ENCODE data around the gene ENTPD2. TPM values are rescaled to one million over a fixed set of nuclear protein-coding genes. Genes with fewer than 3 reads are reported as not detected.

Gene ENTPD2
- total RNA-seq, 1 experiment from 2014 or later: 9.0 TPM

DNA sequence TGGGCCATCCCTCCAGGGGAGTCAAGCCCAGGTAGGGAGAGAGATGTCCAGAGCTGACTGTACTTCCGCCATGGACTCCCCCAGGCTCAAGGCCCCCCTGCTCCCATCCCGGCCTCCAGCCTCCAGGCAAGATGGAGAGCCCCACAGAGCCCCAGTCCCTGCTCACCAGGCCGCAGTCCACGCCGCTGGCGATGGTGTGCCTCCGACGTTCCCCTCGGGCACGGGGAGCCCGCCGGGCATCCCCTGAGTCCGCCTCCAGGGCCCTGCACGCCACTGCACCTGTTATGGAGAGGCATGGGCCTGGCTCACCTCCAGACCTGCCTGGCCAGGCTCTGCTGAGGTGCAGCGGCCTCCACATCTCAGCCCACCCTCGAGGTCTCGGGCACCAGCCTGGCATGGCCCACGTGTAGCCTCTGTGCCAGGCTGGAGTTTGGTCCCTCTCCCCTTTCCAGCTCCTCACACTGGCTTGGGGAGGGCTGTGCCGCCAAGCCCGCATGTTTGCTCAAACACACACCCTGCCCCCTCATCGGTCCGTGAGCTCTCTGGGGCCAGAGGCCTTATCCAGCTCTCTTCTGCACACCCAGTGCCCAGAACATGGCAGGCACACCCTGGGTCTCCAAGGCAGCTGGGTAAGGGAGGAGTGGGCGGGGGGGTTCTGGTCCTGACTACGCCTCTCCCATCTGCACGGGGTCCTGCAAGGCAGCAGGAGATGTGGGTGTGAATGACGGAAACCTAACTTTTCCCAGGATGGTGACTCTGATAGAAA lies 12.4 kb upstream of the ENTPD2 start:
- intact Hi-C loops (cut with micrococcal nuclease; ENCODE audit: unreplicated experiment): no loop called here
- peaks cover 25% of the 10 kb centered on the region for H3K4me1 ChIP-seq (replicated peaks; ENCODE audit: insufficient read depth)
- H3K27ac ChIP-seq: no peak overlapping the region
- ChIA-PET POLR2A (ENCODE audit: unreplicated experiment) (interaction anchor here (0.6 kb wide), 1 partner anchor 190 kb away, joined by 3 read pairs; no protein-coding TSS in a partner anchor), CTCF (interaction anchor here (0.7 to 3.3 kb wide), 4 partner anchors 19 to 118 kb away, joined by 3 to 19 read pairs (median 9); partner anchors contain the start of gene NPDC1)
- no peak overlapping the region for H3K4me3 ChIP-seq
- DNase-seq: no peak
- no peaks in the 10 kb centered on the region for H3K9me2 ChIP-seq (ENCODE audit: insufficient read depth)
- H3K79me2 ChIP-seq (ENCODE audit: low read depth): peaks cover 18% of the 10 kb centered on the region; the same call in 1 of the 2 replicates
- BruUV-seq (replicated peaks): no TSS peak
- no peak overlapping the region for H3K4me2 ChIP-seq
- H3K27me3 ChIP-seq (ENCODE audit: insufficient read depth, low read depth): no peaks in the 10 kb centered on the region
- peaks cover 13% of the 10 kb centered on the region for H3F3A ChIP-seq (ENCODE audit: insufficient read depth, low read depth)
- TF ChIP-seq, protein P1, sequence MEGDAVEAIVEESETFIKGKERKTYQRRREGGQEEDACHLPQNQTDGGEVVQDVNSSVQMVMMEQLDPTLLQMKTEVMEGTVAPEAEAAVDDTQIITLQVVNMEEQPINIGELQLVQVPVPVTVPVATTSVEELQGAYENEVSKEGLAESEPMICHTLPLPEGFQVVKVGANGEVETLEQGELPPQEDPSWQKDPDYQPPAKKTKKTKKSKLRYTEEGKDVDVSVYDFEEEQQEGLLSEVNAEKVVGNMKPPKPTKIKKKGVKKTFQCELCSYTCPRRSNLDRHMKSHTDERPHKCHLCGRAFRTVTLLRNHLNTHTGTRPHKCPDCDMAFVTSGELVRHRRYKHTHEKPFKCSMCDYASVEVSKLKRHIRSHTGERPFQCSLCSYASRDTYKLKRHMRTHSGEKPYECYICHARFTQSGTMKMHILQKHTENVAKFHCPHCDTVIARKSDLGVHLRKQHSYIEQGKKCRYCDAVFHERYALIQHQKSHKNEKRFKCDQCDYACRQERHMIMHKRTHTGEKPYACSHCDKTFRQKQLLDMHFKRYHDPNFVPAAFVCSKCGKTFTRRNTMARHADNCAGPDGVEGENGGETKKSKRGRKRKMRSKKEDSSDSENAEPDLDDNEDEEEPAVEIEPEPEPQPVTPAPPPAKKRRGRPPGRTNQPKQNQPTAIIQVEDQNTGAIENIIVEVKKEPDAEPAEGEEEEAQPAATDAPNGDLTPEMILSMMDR (conservative IDR thresholded peaks at IDR 0.05): no peak
- TF ChIP-seq EZH2 (IDR thresholded peaks at IDR 0.05; ENCODE audit: low read depth): no peak
- H2AFZ ChIP-seq: no peak overlapping the region
- no peaks in the 10 kb centered on the region for H3K36me3 ChIP-seq (ENCODE audit: low read depth)
- no peaks in the 10 kb centered on the region for H3K9me3 ChIP-seq (ENCODE audit: insufficient read depth, low read depth)
- H4K20me1 ChIP-seq (ENCODE audit: insufficient read depth): peaks cover 10% of the 10 kb centered on the region; the same call in 1 of the 2 replicates

DNA sequence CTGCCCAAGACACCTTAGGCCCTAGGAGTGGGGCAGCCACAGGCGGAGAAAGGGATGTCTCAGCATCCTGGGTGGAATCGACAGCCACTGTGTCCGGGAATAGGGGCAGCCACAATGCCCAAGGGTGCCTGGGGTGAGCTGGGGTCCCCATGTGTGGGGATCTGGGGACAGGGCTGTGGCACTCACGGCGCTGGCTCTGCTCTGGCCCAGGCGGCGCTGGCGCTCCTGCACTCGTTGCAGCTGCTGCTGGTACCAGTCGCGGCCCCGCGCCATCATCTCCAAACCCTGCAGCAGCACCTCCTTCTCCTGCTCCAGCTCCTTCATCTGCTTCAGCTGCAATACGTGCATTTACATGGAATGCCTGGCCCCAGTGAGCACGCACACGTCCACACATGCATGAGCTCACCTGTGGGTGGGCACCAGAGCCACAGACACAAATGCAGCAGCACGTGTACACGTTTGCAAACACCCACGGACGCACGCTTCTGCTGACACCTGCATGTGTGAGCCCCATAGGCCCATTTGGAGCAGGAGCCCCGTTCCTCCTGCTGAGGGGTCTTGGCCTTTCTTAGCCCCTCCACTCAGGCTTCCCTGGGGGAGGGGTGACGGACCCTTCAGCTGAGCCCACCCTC lies 11.6 kb upstream of the ENTPD2 start:
- H4K20me1 ChIP-seq (ENCODE audit: insufficient read depth): peaks cover 10% of the 10 kb centered on the region; the same call in 1 of the 2 replicates
- no peak for DNase-seq
- peaks cover 18% of the 10 kb centered on the region for H3K4me1 ChIP-seq (replicated peaks; ENCODE audit: insufficient read depth)
- H3K27me3 ChIP-seq (ENCODE audit: insufficient read depth, low read depth): no peaks in the 10 kb centered on the region
- no peak overlapping the region for H3K4me3 ChIP-seq
- CTCF ChIA-PET: interaction anchor here (3.3 kb wide), 1 partner anchor 19 kb away, joined by 19 read pairs; the partner anchor contains the start of gene NPDC1
- H3K27ac ChIP-seq: no peak overlapping the region
- H3K4me2 ChIP-seq: no peak overlapping the region
- TF ChIP-seq, protein P1 (conservative IDR thresholded peaks at IDR 0.05): no peak
- TF ChIP-seq EZH2 (IDR thresholded peaks at IDR 0.05; ENCODE audit: low read depth): no peak
- H3K9me3 ChIP-seq (ENCODE audit: insufficient read depth, low read depth): no peaks in the 10 kb centered on the region
- H3F3A ChIP-seq (ENCODE audit: insufficient read depth, low read depth): peaks cover 9% of the 10 kb centered on the region
- intact Hi-C loops (cut with micrococcal nuclease; ENCODE audit: unreplicated experiment): no loop called here
- no peaks in the 10 kb centered on the region for H3K36me3 ChIP-seq (ENCODE audit: low read depth)
- H3K79me2 ChIP-seq (ENCODE audit: low read depth): peaks cover 18% of the 10 kb centered on the region; the same call in 1 of the 2 replicates
- no peaks in the 10 kb centered on the region for H3K9me2 ChIP-seq (ENCODE audit: insufficient read depth)
- POLR2A ChIA-PET (ENCODE audit: unreplicated experiment): interaction anchor here (0.6 kb wide), 1 partner anchor 191 kb away, joined by 3 read pairs; no protein-coding TSS in a partner anchor
- BruUV-seq (replicated peaks): no TSS peak
- H2AFZ ChIP-seq: no peak overlapping the region

DNA sequence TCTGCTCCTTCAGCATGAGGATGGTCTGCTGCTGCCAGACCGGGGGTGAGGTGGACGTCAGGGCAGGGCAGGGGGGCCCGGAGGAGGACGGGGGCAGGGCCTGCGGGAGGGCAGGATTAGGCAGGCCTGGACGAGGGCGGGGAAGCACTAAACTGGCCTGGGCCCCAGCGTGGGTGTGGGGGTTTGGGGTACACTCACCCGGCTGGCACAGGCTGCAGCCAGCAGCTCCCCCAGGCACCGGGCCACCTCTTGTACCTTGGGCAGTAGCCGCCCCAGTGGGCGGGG lies 11.0 kb upstream of the ENTPD2 start:
- Histone ChIP-seq H3K4me1 (replicated peaks; ENCODE audit: insufficient read depth) (peaks cover 18% of the 10 kb centered on the region), H3K79me2 (ENCODE audit: low read depth) (peaks cover 18% of the 10 kb centered on the region; the same call in 1 of the 2 replicates), H3K27me3 (ENCODE audit: insufficient read depth, low read depth) (no peaks in the 10 kb centered on the region), H3K9me3 (ENCODE audit: insufficient read depth, low read depth) (no peaks in the 10 kb centered on the region), H3K4me3 (no peak overlapping the region), H3K36me3 (ENCODE audit: low read depth) (no peaks in the 10 kb centered on the region), H3K4me2 (no peak overlapping the region), H3K9me2 (ENCODE audit: insufficient read depth) (no peaks in the 10 kb centered on the region), H3F3A (ENCODE audit: insufficient read depth, low read depth) (peaks cover 9% of the 10 kb centered on the region), H3K27ac (no peak overlapping the region), H2AFZ (no peak overlapping the region), H4K20me1 (ENCODE audit: insufficient read depth) (peaks cover 10% of the 10 kb centered on the region; the same call in 1 of the 2 replicates)
- CTCF ChIA-PET: no interaction called here
- intact Hi-C loops (cut with micrococcal nuclease; ENCODE audit: unreplicated experiment): no loop called here
- POLR2A ChIA-PET (ENCODE audit: unreplicated experiment): no interaction called here
- DNase-seq: no peak
- no TSS peak for BruUV-seq (replicated peaks)
- TF ChIP-seq EZH2 (IDR thresholded peaks at IDR 0.05; ENCODE audit: low read depth): no peak
- TF ChIP-seq, protein P1 (conservative IDR thresholded peaks at IDR 0.05): no peak

Data from PC-9 (cell line).